ENCODE data around the gene TRIM52.
"Not testable (repeated sequence)": the region's sequence is repeated elsewhere in the genome, so short reads cannot be mapped to it uniquely, and the experiment has no call there.

The TRIM52 gene

GRCh38 chr5:181212080-181212479, 48.9 kb downstream of the TRIM52 start:
- DNase-seq: no peak

GRCh38 chr5:181211208-181211607, 49.7 kb downstream of the TRIM52 start:
- no peak for DNase-seq

- DNase-seq: not testable (repeated sequence)
Measured at GRCh38 chr5:181210698-181211097, 50.2 kb downstream of the TRIM52 start.

DNA sequence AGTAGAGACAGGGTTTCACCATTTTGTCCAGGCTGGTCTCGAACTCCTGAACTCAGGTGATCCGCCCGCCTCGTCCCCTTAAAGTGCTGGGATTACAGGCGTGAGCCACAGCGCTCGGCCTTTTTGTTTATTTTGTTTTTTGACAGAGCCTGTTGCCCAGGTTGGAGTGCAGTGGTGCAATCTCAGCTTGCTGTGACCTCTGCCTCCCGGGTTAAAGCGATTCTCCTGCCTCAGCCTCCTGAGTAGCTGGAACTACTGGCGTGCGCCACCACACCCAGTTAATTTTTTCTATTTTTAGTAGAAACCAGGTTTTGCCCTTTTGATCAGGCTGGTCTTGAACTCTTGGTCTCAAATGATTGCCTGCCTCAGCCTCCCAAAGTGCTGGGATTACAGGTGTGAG, 50.8 kb downstream of the TRIM52 start:
- DNase-seq: not testable (repeated sequence)

DNA sequence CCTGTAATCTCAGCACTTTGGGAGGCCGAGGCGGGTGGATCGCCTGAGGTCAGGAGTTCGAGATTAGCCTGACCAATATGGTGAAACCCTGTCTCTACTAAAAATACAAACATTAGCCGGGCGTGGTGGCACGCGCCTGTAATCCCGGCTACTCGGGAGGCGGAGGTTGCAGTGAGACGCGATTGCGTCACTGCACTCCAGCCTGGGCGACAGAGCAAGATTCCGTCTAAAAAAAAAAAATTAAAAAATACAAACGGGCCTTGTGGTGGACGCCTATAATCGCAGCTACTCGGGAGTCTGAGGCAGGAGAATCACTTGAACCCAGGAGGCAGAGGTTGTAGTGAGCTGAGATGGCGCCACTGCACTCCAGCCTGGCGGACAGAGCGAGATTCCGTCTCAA, 51.9 kb downstream of the TRIM52 start:
- DNase-seq: not testable (repeated sequence)

- no peak for DNase-seq
Measured at GRCh38 chr5:181207960-181208253, 53.0 kb downstream of the TRIM52 start.

DNA sequence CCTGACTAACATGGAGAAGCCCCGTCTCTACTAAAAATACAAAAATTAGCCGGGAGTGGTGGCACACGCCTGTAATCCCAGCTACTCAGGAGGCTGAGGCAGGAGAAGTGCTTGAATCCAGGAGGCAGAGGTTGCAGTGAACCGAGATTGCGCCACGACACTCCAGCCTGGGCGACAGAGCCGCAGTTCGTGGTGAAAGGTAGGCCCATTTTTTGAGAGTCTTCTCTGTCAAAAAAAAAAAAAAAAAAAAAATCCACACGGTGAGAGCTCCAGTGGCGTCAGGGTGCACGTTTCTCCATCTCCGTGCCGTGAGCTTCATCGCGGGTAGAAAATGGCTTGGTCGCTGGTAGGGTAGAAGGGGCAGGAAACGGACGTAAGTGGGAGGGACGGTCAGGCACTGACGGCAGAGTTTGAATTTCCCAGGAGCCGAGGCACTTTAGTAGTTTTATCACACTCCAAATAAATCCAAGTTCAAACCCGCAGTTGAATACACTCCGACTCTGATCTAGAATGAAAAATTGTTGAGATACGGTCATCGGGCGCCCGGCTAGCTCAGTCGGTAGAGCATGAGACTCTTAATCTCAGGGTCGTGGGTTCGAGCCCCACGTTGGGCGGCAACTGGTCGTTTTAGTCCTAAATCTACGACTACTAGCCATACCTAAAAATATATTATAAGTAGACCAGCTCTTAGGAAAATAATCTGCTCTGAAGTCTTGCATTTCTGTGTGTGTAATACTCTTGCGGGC, 53.6 kb downstream of the TRIM52 start:
- no peak for DNase-seq

GRCh38 chr5:181205761-181206649, 54.9 kb downstream of the TRIM52 start:
- DNase-seq: no peak
